Measurements from ENCODE around the gene COPZ1. TPM values are rescaled to one million over a fixed set of nuclear protein-coding genes. Genes with fewer than 3 reads are reported as not detected.

Gene COPZ1
- total and polyA plus RNA-seq, 4 donors = 98.8 to 163 (median 136) TPM

DNA sequence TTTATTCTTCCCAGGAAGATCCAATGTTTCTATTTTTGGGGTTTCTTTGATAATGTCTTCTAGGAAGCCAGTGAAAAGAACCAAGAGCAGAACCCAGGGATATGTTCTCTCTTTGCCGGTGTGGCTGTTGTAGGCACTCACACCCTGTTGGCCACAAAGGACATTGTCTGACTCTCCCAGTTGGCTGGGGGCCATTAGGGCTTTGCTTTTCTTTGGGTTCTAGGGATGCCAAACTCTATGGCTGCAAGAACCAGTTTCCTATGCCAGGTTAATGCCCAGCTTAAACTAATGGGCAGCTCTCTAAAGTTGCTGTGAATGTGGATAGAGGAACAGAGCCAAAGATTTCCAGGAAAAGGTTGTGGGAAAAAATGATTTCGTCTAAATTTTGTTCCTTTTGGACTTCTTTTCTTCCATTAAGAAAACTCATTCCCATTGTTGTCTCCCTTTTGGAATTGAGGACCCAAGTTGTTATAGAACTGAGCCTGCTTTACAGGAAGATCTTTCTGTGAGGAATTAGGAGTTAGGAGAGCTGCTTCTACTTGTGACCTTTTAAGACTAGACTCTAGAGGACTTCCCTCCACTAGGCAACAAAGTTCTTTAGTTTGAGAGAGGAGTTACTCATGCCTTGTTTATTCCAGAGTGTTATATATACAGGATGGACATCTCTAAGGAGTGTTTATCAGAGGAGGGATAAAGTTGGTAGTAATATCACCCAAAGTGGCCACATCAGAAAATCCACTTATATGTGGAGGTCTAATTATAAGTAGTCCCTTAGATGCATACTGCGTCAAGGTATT, 13.1 kb downstream of the COPZ1 start:
- Histone ChIP-seq H3K9ac (ENCODE audit: insufficient read depth in 1 of 2, low read length in 2 of 2) (no peak overlapping the region), H3K4me1 (ENCODE audit: control insufficient read depth in 5 of 5, insufficient read depth in 5 of 5, low read length in 5 of 5) (peaks cover 3 to 30% (median 16%) of the 10 kb centered on the region in 5 donors), H3K36me3 (ENCODE audit: control insufficient read depth in 4 of 4, insufficient read depth in 4 of 4, low read length in 4 of 4) (peaks cover 8 to 22% (median 16%) of the 10 kb centered on the region in 4 donors), H3K27ac (ENCODE audit: low read depth in 1 of 2, low read length in 1 of 2) (peak overlapping the region; percentile 52 to 55), H3K9me3 (ENCODE audit: control insufficient read depth in 4 of 4, insufficient read depth in 3 of 4, low read length in 3 of 4) (no peaks in the 10 kb centered on the region), H3K27me3 (ENCODE audit: control insufficient read depth in 3 of 3, insufficient read depth in 3 of 3, low read length in 2 of 3) (no peaks in the 10 kb centered on the region), H3K4me3 (no peak overlapping the region)
- DNase-seq (no peak), ATAC-seq (ENCODE audit: insufficient read depth, low FRiP score) (no peak)
- 58 to 78% methylated on average over 3 of the region's 3 CpGs for WGBS, 2 donors
- TF ChIP-seq, protein P1, sequence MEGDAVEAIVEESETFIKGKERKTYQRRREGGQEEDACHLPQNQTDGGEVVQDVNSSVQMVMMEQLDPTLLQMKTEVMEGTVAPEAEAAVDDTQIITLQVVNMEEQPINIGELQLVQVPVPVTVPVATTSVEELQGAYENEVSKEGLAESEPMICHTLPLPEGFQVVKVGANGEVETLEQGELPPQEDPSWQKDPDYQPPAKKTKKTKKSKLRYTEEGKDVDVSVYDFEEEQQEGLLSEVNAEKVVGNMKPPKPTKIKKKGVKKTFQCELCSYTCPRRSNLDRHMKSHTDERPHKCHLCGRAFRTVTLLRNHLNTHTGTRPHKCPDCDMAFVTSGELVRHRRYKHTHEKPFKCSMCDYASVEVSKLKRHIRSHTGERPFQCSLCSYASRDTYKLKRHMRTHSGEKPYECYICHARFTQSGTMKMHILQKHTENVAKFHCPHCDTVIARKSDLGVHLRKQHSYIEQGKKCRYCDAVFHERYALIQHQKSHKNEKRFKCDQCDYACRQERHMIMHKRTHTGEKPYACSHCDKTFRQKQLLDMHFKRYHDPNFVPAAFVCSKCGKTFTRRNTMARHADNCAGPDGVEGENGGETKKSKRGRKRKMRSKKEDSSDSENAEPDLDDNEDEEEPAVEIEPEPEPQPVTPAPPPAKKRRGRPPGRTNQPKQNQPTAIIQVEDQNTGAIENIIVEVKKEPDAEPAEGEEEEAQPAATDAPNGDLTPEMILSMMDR (IDR thresholded peaks at IDR 0.05; ENCODE audit: control extremely low read depth, extremely low read depth) = no peak

DNA sequence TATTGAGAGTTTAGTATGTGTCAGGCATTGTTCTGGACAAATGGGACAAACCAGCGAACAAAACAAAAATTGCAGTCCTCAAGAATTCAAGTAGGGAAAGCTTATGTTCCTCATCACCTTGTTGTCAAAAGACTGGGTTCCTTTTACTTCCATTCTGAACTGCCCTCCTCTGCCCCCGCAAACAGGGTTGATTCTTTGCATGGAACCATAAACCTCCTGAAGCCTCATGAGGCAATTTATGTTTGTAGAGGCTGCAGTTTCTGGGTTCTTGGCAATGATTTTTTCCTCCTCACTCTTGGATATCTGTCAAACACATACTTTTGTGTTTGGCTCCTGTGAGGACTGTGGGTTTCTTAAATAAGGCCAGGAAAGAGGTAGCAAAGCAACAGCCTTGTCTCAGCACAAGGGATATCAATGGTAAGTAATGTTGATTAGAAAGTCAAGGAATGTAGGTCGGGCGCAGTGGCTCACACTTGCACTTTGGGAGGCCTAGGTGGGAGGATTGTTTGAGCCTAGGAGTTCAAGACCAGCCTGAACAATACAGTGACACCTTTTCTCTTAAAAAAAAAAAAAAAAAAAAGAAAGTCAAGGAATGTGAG, 13.9 kb downstream of the COPZ1 start:
- 65 to 85% methylated on average over 4 of the region's 4 CpGs for WGBS, 2 donors
- Histone ChIP-seq H3K9me3 (ENCODE audit: control insufficient read depth in 4 of 4, insufficient read depth in 3 of 4, low read length in 3 of 4) (no peaks in the 10 kb centered on the region), H3K27me3 (ENCODE audit: control insufficient read depth in 3 of 3, insufficient read depth in 3 of 3, low read length in 2 of 3) (no peaks in the 10 kb centered on the region), H3K9ac (ENCODE audit: insufficient read depth in 1 of 2, low read length in 2 of 2) (no peak overlapping the region), H3K36me3 (ENCODE audit: control insufficient read depth in 4 of 4, insufficient read depth in 4 of 4, low read length in 4 of 4) (peaks cover 13 to 28% (median 21%) of the 10 kb centered on the region in 4 donors), H3K4me3 (no peak overlapping the region), H3K27ac (ENCODE audit: low read depth in 1 of 2, low read length in 1 of 2) (no peak overlapping the region), H3K4me1 (ENCODE audit: control insufficient read depth in 5 of 5, insufficient read depth in 5 of 5, low read length in 5 of 5) (peaks cover 3 to 30% (median 16%) of the 10 kb centered on the region in 5 donors)
- TF ChIP-seq, protein P1 (IDR thresholded peaks at IDR 0.05; ENCODE audit: control extremely low read depth, extremely low read depth) = no peak
- DNase-seq (no peak), ATAC-seq (ENCODE audit: insufficient read depth, low FRiP score) (no peak)

DNA sequence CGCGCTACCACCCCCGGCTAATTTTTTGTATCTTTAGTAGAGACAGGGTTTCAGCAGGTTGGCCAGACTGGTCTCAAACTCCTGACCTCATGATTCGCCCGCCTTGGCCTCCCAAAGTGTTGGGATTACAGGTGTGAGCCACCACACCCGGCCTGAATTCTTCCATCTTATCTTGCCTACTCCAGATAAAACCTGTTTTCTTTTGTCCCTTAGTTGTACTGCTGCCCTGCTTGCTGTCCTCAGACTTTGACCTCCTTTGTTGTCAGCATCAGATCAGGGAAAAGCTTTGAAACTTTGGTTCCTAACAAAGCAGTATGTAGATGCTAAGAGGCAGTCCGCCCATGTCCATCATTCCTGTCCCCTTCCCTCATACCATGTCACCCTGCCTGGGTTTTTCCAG, 15.9 kb downstream of the COPZ1 start:
- 95 to 96% methylated on average over 7 of the region's 7 CpGs for WGBS, 2 donors
- H3K9ac ChIP-seq (ENCODE audit: insufficient read depth in 1 of 2, low read length in 2 of 2) = no peak overlapping the region
- no peak overlapping the region for H3K27ac ChIP-seq (ENCODE audit: low read depth in 1 of 2, low read length in 1 of 2)
- ATAC-seq (ENCODE audit: insufficient read depth, low FRiP score) = no peak
- H3K9me3 ChIP-seq (ENCODE audit: control insufficient read depth in 4 of 4, insufficient read depth in 3 of 4, low read length in 3 of 4) = no peaks in the 10 kb centered on the region
- peaks cover 3 to 30% (median 16%) of the 10 kb centered on the region in 5 donors for H3K4me1 ChIP-seq (ENCODE audit: control insufficient read depth in 5 of 5, insufficient read depth in 5 of 5, low read length in 5 of 5)
- TF ChIP-seq, protein P1 (IDR thresholded peaks at IDR 0.05; ENCODE audit: control extremely low read depth, extremely low read depth) = no peak
- H3K36me3 ChIP-seq (ENCODE audit: control insufficient read depth in 4 of 4, insufficient read depth in 4 of 4, low read length in 4 of 4) = peaks cover 20 to 38% (median 30%) of the 10 kb centered on the region in 4 donors
- H3K27me3 ChIP-seq (ENCODE audit: control insufficient read depth in 3 of 3, insufficient read depth in 3 of 3, low read length in 2 of 3) = no peaks in the 10 kb centered on the region
- DNase-seq = no peak
- no peak overlapping the region for H3K4me3 ChIP-seq
